ENCODE results near the gene NPIPB13. TPM values are rescaled to one million over a fixed set of nuclear protein-coding genes. Genes with fewer than 3 reads are reported as not detected.
"Not testable (repeated sequence)": the region's sequence is repeated elsewhere in the genome, so short reads cannot be mapped to it uniquely, and the experiment has no call there.

The NPIPB13 gene
- total RNA-seq (ENCODE audit: unreplicated experiment): 10.7 TPM
- long read RNA-seq: 0 reads

DNA sequence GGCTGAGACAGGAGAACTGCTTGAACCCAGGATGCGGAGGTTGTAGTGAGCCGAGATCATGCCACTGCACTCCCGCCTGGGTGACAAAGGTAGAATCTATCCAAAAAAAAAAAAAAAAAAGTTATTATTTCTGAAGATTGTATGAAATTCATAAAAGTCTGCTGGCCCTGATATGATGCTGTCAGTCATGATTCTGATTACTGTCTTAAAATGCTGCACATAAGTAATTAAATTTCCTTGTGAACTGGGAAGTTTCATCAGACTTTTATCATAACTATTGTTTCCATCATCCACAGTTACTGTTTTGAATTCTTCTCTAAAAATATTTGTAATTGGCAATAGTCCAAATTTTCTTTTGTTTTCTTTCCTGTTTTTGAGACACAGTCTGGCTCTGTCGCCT lies at the start of gene NPIPB13:
TSS of gene NPIPB13 (minus strand) at position 101 of the 400 bp plus-strand sequence. CDS start 2,906 bp downstream, outside the sequence.
- not testable (repeated sequence) for H3K27me3 Mint-ChIP-seq (ENCODE audit: unreplicated experiment); H3K9me3 Mint-ChIP-seq (ENCODE audit: unreplicated experiment); H3K4me3 Mint-ChIP-seq (ENCODE audit: unreplicated experiment); H3K27ac Mint-ChIP-seq (ENCODE audit: unreplicated experiment); DNase-seq (ENCODE audit: low spot score); H3K4me1 Mint-ChIP-seq (ENCODE audit: unreplicated experiment); H3K36me3 Mint-ChIP-seq (ENCODE audit: low read depth, unreplicated experiment)

DNA sequence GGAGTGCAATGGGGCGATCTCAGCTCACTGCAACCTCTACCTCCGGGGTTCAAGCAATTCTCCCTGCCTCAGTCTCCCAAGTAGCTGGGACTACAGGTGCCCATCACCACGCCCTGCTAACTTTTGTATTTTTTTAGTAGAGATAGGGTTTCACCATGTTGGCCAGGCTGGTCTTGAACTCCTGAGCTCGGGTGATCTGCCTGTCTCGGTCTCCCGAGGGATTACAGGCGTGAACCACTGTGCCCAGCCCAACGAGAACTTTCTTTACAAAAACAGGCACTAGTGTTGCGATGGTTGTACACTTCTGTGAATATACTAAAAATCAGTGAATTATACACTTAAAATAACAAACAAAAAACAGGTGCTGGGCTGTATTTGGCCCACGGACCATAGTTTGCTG lies 34.1 kb upstream of the NPIPB13 start:
- H3K4me3 Mint-ChIP-seq (ENCODE audit: unreplicated experiment); H3K36me3 Mint-ChIP-seq (ENCODE audit: low read depth, unreplicated experiment); H3K9me3 Mint-ChIP-seq (ENCODE audit: unreplicated experiment); H3K4me1 Mint-ChIP-seq (ENCODE audit: unreplicated experiment); H3K27me3 Mint-ChIP-seq (ENCODE audit: unreplicated experiment); DNase-seq (ENCODE audit: low spot score); H3K27ac Mint-ChIP-seq (ENCODE audit: unreplicated experiment): not testable (repeated sequence)

DNA sequence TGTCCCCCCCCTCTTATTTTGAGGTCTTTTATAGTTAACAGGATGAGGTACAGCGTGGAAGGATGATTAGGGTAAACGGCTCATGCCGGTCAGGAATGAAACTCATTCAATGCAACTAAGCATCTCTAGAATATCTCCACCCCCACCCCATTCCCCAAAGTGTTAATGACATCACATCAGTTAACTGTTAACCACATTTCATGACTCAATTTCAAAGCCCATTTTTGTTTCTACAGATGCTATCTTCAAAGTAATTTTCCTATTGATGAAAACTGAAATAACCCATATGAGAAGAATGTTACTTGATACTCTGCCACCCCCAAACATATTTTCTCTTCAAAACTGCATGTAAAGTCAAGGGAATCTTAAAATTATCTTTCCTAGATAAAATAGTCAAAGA lies 30.2 kb upstream of the NPIPB13 start:
- not testable (repeated sequence) for H3K27ac Mint-ChIP-seq (ENCODE audit: unreplicated experiment); H3K9me3 Mint-ChIP-seq (ENCODE audit: unreplicated experiment); DNase-seq (ENCODE audit: low spot score); H3K4me3 Mint-ChIP-seq (ENCODE audit: unreplicated experiment); H3K4me1 Mint-ChIP-seq (ENCODE audit: unreplicated experiment); H3K36me3 Mint-ChIP-seq (ENCODE audit: low read depth, unreplicated experiment); H3K27me3 Mint-ChIP-seq (ENCODE audit: unreplicated experiment)

DNA sequence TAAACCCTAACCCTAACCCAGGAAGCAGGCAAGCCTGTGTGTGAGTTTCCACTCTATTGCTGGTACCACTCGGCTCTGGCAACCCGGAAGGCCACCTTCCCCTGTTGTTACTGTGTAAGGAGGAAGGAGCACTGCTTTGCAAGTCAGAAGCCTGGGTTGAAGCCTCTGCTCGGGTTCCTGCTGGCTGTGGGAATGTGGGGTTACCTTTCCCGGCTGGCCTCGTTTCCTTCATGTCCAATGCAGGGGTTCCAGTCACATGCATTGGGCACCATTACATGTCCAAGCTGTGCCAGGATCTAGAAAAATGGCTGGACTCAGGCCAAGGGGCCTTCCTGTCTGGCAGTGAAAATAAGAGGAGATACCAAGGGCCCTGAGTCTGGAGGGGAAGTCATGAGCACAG lies 31.2 kb downstream of the NPIPB13 start:
- not testable (repeated sequence) for H3K9me3 Mint-ChIP-seq (ENCODE audit: unreplicated experiment); H3K27me3 Mint-ChIP-seq (ENCODE audit: unreplicated experiment); DNase-seq (ENCODE audit: low spot score); H3K27ac Mint-ChIP-seq (ENCODE audit: unreplicated experiment); H3K4me3 Mint-ChIP-seq (ENCODE audit: unreplicated experiment); H3K36me3 Mint-ChIP-seq (ENCODE audit: low read depth, unreplicated experiment); H3K4me1 Mint-ChIP-seq (ENCODE audit: unreplicated experiment)

DNA sequence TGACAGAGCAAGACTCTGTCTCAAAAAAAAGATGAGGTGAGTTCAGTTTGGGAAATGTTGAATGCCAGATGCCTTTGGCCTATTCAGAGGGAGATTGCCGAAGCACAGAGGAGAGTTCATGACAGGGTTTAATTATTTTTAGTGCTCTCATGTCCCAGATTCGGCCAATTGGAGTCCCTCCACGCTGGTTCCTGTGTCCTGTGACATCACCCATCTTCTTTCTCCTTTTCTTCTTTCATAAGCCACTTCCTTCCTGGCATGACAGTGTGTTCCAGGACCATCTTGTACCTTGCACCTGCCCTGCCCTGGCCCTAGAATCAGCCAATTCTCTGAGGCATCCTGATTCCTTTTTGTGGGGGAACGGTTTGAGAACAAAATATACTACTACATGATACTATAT lies 36.9 kb downstream of the NPIPB13 start:
- H3K4me3 Mint-ChIP-seq (ENCODE audit: unreplicated experiment); DNase-seq (ENCODE audit: low spot score); H3K27me3 Mint-ChIP-seq (ENCODE audit: unreplicated experiment); H3K4me1 Mint-ChIP-seq (ENCODE audit: unreplicated experiment); H3K9me3 Mint-ChIP-seq (ENCODE audit: unreplicated experiment); H3K27ac Mint-ChIP-seq (ENCODE audit: unreplicated experiment); H3K36me3 Mint-ChIP-seq (ENCODE audit: low read depth, unreplicated experiment): not testable (repeated sequence)

DNA sequence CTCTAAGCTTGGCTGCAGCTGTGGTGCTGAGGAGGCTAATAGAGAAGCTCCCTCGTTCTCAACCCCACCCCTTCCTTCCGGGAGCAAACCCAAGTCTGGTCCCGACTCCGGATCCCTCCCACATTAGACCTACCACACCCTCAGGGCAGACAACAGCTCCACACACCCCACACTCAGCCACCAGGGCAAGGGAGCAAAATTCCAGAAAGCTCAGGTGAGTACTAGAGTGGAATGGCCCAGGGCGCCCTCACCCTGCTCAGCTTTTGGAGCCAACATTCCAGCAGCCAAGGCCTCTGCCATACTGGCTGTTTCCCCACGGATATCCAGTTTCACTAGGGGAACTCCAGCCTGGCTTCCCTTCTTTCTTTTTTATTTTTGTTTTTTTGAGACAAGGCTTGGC lies 39.2 kb downstream of the NPIPB13 start:
- not testable (repeated sequence) for DNase-seq (ENCODE audit: low spot score); H3K4me1 Mint-ChIP-seq (ENCODE audit: unreplicated experiment); H3K9me3 Mint-ChIP-seq (ENCODE audit: unreplicated experiment); H3K27me3 Mint-ChIP-seq (ENCODE audit: unreplicated experiment); H3K36me3 Mint-ChIP-seq (ENCODE audit: low read depth, unreplicated experiment); H3K4me3 Mint-ChIP-seq (ENCODE audit: unreplicated experiment); H3K27ac Mint-ChIP-seq (ENCODE audit: unreplicated experiment)

DNA sequence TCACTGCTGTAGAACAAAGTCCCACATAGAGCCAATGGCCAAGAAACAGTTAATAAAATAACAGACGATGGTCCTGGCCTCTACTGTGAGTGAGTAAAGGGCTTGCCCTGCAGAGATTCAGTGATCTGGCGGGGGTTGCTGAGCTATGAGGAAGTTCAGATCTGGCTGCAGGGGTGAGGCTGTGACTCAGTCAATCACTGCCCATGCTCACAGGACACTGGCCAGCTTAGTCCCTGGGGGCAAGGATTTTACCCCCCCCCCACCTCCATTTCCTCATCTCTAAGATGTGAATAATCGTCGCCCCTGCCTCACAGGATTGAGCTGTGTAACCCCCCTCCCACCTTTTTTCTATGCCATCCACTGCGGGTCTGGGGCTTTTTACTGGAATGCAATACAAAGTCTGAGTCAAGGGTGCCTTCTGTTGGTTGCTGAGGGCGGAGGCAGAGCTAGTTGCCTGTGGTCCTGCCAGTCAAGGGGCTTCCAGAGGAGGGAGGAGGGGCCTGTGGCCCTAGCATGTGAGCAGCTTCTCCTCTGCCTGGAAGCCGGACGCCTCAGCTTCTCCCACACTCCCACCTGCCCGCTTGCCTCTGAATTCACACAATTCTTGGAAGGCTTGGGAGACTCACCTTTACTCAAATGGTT lies 41.1 kb downstream of the NPIPB13 start:
- not testable (repeated sequence) for H3K36me3 Mint-ChIP-seq (ENCODE audit: low read depth, unreplicated experiment); H3K27ac Mint-ChIP-seq (ENCODE audit: unreplicated experiment); H3K9me3 Mint-ChIP-seq (ENCODE audit: unreplicated experiment); H3K27me3 Mint-ChIP-seq (ENCODE audit: unreplicated experiment); DNase-seq (ENCODE audit: low spot score); H3K4me3 Mint-ChIP-seq (ENCODE audit: unreplicated experiment); H3K4me1 Mint-ChIP-seq (ENCODE audit: unreplicated experiment)

DNA sequence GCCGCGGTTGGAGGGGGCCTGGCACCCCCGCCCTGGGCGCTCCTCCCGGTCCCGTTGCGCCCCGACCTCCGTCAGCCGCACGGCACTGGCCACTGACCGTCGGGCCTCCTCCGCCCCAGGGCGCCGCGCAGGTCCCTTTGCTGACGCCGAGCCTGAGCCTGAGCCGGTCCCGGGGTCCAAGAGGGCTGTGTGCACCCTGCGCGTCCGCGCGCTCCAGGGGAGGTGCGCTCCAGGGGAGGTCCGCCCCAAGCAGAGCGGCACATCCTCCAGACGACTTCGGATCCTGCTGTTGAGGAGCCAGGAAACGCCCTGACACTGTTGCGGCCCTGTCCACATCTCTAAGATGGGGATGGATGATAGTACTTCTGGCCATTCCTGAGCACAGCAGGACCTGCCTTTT lies 42.0 kb downstream of the NPIPB13 start:
- not testable (repeated sequence) for H3K4me3 Mint-ChIP-seq (ENCODE audit: unreplicated experiment); H3K9me3 Mint-ChIP-seq (ENCODE audit: unreplicated experiment); H3K4me1 Mint-ChIP-seq (ENCODE audit: unreplicated experiment); H3K27me3 Mint-ChIP-seq (ENCODE audit: unreplicated experiment); H3K27ac Mint-ChIP-seq (ENCODE audit: unreplicated experiment); DNase-seq (ENCODE audit: low spot score); H3K36me3 Mint-ChIP-seq (ENCODE audit: low read depth, unreplicated experiment)

DNA sequence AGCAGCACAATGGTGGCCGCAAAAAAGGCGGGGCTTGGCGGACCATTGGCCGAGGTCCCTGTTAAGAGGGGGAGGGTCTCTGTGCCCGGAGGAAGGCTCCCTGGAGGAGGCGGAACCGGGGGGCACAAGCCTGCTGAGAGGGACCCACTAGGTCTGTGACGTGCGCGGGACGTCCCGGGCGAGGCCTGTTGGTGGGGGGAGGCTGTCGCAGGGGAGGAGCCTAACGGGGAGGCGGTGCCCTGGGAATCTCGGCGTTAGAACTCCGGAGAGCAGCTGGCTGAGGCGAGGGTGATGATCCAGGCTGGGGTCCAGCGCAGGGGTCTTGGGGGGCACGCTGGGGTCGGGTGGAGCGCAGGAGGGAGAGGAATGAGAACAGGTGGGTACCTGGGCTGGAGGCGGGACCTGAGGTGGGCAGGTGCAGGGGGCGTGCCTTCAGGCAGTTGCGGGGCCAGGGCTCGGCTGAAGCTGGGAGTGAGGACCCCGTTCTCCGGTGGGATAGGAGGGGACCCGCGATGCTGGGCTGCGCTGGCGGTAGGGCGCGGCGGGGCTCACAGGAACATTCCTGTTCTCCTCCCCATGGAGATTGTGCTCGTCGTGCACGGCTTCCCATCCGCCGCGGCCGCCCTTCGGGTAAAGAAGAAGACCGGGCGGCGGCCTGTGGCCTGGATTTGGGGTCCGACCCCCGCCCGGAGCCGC lies 42.6 kb downstream of the NPIPB13 start:
- not testable (repeated sequence) for H3K9me3 Mint-ChIP-seq (ENCODE audit: unreplicated experiment); DNase-seq (ENCODE audit: low spot score); H3K4me1 Mint-ChIP-seq (ENCODE audit: unreplicated experiment); H3K36me3 Mint-ChIP-seq (ENCODE audit: low read depth, unreplicated experiment); H3K27me3 Mint-ChIP-seq (ENCODE audit: unreplicated experiment); H3K4me3 Mint-ChIP-seq (ENCODE audit: unreplicated experiment); H3K27ac Mint-ChIP-seq (ENCODE audit: unreplicated experiment)

DNA sequence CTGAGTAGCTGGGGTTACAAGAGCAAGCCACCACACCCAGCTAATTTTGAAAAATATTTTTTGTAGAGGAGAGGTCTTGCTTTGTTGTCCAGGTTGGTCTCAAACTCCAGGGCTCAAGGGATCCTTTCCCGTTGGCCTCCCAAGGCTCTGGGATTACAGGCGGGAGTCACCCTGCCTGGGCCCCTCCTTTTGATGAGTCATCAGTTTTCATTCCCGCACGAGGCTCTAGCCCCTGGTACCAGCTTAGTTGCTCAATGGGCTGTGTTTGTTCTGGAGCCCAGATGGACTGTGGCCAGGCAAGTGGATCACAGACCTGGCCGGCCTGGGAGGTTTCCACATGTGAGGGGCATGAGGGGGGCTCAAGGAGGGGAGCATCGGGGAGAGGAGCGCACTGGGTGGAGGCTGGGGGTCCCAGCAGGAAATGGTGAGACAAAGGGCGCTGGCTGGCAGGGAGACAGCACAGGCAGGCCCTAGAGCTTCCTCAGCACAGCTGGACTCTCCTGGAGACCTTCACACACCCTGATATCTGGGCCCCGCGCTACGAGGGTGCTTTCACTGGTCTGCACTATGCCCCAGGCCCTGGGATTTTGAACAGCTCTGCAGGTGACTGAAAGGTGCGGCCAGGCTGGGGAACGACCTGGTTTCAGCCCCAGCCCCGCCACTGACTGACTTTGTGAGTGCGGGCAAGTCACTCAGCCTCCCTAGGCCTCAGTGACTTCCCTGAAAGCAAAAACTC lies 48.5 kb downstream of the NPIPB13 start:
- H3K36me3 Mint-ChIP-seq (ENCODE audit: low read depth, unreplicated experiment); DNase-seq (ENCODE audit: low spot score); H3K4me3 Mint-ChIP-seq (ENCODE audit: unreplicated experiment); H3K27me3 Mint-ChIP-seq (ENCODE audit: unreplicated experiment); H3K4me1 Mint-ChIP-seq (ENCODE audit: unreplicated experiment); H3K9me3 Mint-ChIP-seq (ENCODE audit: unreplicated experiment); H3K27ac Mint-ChIP-seq (ENCODE audit: unreplicated experiment): not testable (repeated sequence)

DNA sequence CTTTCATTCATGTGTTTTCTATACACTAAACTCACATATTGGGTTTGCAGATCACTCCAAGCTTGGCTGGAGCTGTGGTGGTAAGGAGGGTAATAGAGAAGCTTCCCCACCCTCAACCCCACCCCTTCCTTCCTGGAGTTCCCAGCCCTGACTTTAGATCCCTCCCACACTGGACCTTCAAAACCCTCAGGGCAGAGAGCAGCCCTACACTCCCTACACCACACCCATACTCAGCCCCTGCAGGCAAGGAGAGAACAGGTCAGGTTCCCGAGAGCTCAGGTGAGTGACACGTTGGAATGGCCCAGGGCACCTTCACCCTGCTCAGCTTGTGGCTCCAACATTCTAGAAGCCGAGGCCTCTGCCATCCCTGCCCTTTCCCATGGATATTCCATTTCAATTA lies 49.2 kb downstream of the NPIPB13 start, which contains the start of gene SULT1A3:
TSS of gene SULT1A3 (plus strand) at position 207 of the 400 bp plus-strand sequence. CDS start 1,474 bp downstream, outside the sequence.
- DNase-seq (ENCODE audit: low spot score); H3K4me1 Mint-ChIP-seq (ENCODE audit: unreplicated experiment); H3K27ac Mint-ChIP-seq (ENCODE audit: unreplicated experiment); H3K36me3 Mint-ChIP-seq (ENCODE audit: low read depth, unreplicated experiment); H3K4me3 Mint-ChIP-seq (ENCODE audit: unreplicated experiment); H3K9me3 Mint-ChIP-seq (ENCODE audit: unreplicated experiment); H3K27me3 Mint-ChIP-seq (ENCODE audit: unreplicated experiment): not testable (repeated sequence)
